DMS79 (cell line): Measurements from ENCODE around the gene ZNF253.
"Not testable (repeated sequence)": the region's sequence is repeated elsewhere in the genome, so short reads cannot be mapped to it uniquely, and the experiment has no call there.

Experiments used
- DNase-seq: peaks from one replicate; lab custom pipeline; 2025; lab: John Stamatoyannopoulos, UW

Gene ZNF253

DNA sequence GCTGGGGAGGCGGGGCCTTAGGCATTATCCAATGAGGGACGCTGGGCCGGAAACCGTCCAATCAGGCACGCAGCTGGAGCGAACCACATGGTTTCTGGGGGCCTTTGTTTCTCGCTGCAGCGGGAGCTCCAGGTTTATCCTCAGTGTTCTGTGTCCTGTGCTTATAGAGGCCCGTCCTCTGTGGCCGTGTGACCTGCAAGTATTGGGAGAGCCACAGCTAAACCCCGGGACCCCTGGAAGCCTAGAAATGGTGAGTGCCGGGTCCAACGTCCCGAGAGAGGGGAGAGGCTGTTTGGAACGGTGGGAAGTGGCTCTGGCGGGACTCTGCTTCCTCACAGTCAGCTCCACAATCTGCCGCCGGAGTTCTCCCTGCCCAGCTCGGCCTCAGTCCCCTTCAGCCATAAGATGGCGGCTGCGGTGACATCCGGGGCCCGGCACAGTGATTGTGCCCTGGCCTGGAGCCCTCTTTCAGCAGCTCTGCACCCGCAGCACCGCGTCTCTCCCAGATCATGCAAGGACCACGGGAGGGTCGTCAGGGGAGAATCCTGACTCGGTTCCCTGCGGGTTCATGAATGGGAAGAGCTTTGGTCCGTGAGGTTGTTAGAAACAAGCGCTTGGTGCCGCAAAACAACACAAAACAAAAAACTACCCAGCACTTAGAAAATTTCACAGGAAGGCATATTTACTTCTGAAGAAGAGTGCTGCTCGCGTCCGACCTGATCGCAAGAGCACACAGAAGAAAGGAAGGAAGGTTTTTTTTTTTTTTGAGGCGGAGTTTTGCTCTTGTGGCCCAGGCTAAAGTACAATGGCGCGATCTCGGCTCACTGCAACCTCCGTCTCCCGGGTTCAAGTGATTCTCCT is at the start of gene ZNF253:
TSS of gene ZNF253 (plus strand) at position 133 of the 861 bp plus-strand sequence. CDS start at position 248, 115 bp downstream.
- peak; percentile 96 for DNase-seq

DNA sequence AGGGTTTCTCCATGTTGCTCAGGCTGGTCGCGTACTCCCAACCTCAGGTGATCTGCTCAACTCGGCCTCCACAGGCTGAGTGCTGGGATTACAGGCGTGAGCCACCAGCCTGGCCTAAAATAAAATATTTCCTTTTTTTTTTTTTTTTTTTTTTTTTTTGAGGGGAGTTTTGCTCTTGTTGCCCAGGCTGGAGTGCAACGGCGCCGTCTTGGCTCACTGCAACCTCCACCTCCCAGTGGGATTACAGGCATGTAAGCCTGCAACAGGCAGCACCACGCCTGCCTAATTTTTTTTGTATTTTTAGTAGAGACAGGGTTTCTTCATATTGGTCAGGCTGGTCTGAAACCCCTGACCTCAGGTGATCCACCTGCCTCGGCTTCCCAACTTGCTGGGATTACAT is 49.0 kb upstream of the ZNF253 start:
- no peak for DNase-seq

DNA sequence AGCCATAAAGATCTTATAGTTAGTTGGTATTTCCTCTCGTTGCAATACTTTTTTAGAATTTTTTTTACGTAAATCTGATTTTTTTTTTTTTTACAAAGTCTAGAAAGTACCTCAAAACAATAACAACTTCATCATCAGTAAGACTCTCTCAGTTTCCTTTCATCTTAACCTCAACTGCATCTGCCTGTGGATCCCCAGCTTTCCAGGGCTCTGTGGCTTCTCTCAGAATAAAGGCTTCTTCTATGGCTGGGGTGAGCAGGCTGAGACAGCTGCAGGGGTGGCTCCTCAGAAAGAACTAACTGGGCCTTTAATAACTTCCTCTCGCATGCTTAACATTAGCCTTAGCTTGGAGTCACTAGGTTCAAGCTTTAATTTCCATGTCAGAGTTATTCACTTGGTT is 48.3 kb upstream of the ZNF253 start:
- DNase-seq: no peak

DNA sequence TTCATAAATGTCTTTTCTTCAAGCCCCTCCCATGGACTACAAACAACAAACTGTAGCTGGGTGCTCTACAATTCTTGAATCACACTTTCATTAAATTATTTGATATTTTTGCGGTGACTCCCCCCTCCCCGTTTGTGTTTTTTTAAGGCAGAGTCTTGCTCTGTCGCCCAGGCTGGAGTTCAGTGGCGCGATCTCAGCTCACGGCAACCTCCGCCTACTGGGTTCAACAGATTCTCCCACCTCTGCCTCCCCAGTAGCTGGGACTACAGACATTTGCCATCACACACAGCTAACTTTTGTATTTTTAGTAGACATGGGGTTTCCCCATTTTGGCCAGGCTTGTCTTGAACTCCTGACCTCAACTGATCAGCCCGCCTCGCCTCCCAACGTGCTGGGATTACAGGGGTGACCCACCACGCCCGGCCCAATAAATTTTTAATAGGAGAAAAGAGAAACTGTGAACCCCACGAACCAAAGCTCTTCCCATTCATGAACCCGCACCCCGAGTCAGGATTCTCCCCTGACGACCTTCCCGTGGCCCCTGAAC is 44.8 kb upstream of the ZNF253 start:
- no peak for DNase-seq

DNA sequence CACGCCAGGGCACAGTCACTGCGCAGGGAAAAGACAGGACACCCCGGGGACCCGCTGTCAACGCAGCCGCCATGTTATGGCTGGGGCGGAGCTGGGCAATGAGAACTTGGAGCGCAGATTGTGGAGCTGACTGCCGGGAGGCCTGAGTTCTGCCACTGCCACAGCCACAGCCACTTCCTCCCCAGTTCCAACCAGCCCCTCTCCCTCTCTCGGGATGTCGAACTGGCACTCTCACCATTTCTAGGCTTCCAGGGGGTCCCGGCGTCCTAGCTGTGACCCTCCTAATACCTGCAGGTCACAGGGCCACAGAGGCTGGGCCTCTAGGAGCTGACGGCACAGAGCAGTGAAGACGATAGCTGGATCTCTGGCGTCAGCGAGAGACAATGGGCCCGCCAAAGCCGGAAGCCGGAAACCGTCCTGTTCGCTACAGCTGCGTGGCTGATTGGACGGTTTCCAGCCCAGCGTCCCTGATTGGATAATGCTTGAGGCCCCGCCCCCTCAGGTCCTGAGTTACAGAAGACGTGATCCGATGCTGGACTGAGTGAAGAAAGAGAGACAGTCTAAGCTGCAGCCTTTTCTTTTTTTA is 44.2 kb upstream of the ZNF253 start, which contains the start of gene ZNF506:
TSS of gene ZNF506 (minus strand) at position 385 of the 586 bp plus-strand sequence. CDS start at position 238, 147 bp downstream.
- peak; percentile 96 for DNase-seq

DNA sequence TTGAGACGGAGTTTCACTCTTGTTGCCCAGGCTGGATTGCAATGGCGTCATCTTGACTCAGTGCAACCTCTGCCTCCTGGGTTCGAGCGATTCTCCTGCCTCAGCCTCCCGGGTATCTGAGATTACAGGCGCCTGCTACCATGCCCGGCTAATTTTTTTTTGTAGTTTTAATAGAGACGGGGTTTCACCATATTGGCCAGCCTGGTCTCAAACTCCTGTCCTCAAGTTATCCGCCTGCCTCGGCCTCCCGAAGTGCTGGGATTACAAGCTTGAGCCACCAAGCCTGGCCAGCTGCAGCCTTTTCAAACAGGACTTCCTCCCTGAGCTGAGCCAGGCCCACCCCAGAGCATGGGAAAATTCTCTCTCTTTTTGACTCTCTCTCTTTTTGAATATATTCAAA is 43.7 kb upstream of the ZNF253 start:
- not testable (repeated sequence) for DNase-seq

DNA sequence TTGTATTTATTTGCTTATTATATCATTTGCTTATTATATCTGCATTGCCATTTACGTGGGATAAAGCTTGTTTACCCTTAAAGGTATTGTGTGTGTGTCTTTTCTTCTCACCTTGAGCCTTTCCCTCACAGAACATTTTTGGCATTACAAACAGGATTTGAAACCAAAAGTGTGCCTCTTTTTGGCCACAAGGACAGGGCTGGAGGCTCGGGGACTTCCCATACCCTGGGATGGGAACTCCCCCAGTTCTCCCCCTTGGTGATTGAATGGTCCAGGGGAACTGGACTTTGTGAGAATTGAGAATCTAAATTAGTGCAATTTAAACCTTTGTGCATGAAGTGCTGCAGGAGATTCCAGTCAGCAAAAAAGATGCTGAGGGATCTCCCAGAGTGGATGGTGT is 41.8 kb upstream of the ZNF253 start:
- no peak for DNase-seq

DNA sequence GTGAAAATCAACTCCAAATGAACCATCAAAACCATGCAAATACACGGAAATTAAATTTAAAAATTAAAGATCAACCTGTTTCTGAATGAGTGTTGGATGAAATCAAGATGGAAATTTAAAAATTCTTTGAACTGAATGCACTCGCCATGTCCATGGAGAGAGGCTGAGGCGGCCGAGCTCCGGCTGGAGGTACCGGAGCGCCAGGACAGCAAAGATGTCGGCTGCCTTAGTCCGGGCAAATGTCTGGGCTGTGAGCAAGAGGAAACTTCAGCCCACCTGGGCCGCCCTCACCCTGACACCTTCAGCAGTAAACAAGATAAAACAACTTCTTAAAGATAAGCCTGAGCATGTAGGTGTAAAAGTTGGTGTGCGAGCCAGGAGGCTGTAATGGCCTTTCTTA is 38.8 kb upstream of the ZNF253 start:
- DNase-seq: no peak

DNA sequence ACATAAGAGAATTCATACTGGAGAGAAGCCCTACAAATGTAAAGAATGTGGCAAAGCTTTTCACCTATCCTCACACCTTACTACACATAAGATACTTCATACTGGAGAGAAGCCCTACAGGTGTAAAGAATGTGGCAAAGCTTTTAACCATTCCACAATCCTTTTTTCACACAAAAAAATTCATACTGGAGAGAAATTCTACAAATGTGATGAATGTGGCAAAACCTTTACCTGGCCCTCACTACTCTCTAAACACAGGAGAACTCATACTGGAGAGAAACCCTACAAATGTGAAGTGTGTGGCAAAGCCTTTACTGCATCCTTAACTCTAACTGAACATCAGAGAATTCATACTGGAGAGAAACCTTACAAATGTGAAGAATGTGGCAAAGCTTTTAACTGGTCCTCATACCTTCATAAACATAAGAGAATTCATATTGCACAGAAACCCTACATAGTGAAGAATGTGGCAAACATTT is 30.1 kb upstream of the ZNF253 start:
- DNase-seq: no peak

DNA sequence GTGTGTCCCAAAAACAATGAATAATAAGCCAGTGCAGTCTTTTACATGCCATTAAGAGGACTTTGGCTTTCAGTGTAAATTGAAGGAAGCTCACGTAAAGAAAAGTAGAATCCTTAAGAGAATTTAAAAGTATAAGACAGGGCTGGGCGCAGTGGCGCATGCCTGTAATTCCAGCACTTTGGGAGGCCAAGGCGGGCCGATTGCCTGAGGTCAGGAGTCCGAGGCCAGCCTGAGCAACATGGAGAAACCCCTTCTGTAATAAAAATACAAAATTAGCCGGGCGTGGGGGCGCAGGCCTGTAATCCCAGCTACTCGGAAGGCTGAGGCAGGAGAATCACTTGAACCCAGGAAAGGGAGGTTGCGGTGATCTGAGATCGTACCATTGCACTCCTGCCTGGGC is 17.9 kb upstream of the ZNF253 start:
- no peak for DNase-seq

DNA sequence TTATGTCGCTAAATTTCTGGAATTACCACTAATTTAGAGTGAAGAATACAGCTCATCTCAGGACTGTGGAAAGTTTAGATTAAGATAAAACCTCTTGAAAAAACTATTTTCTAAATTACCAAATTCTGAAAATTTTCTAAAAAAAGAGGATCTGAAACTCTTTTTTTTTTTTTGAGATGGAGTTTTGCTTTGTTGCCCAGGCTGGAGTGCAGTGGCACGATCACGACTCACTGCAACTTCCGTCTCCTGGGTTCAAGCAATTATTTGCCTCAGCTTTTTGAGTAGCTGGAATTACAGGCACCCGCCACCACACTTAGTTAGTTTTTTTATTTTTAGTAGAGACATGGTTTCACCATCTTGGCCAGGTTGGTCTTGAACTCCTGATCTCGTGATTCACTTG is 16.6 kb upstream of the ZNF253 start:
- no peak for DNase-seq

DNA sequence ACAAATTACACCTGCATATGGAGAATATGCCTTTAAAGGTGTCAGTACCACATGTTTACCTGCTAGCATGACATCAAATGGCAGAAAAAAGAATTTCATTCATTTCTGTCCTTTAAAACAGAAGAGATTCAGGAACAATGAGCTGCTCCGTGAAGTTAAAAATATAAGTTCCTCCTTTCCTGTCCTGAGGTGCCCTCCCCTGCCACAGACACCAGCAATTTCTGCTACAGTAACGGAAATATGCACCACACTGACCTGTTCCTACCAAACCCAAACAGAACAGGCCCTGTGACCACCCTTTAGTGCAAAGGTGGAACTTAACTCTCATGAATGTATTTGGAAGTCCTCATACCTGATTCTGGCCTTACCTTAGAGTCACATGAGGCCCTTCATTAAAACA is 13.9 kb upstream of the ZNF253 start:
- not testable (repeated sequence) for DNase-seq

DNA sequence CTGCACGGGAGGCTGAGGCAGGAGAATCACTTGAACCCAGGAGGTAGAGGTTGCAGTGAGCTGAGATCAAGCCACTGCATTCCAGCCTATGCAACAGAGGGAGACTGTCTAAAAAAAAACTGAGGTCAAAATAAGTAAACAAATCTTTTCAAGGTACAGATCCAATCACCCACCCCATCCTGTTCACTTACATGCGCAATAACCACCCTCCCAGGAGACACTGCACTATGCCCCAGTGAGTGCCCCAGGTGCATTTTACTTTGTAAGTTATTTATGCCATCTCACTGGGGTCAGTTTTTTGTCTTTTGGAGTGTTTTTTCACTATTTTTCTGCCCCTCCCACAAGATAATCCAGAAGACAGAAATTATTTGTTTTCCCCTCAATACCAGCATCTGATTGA is 6.9 kb upstream of the ZNF253 start:
- DNase-seq: no peak

DNA sequence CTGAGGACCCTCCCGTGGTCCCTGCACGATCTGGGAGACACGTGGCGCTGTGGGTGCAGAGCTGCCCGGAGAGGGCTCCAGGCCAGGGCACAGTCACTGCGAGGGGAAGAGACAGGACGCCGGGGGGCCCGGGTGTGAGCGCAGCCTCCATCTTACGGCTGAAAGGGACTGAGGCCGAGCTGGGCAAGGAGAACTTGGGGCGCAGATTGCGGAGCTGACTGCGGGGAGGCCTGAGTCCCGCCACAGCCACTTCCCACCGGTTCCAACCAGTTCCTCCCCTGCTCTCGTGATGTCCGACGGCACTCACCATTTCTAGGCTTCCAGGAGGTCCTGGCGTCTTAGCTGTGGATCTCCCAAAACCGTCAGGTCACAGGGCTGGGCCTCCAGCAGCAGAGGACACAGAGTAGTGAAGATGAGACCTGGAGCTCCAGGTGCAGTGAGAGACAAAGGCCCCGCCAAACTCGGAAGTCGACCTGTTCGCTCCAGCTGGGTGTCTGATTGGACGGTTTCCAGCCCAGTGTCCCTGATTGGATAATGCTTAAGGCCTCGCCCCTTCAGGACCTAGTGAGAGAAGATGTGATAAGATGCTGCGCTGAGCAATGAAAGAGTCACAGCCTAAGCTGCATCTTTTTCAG is 4.8 kb upstream of the ZNF253 start:
- DNase-seq: no peak

DNA sequence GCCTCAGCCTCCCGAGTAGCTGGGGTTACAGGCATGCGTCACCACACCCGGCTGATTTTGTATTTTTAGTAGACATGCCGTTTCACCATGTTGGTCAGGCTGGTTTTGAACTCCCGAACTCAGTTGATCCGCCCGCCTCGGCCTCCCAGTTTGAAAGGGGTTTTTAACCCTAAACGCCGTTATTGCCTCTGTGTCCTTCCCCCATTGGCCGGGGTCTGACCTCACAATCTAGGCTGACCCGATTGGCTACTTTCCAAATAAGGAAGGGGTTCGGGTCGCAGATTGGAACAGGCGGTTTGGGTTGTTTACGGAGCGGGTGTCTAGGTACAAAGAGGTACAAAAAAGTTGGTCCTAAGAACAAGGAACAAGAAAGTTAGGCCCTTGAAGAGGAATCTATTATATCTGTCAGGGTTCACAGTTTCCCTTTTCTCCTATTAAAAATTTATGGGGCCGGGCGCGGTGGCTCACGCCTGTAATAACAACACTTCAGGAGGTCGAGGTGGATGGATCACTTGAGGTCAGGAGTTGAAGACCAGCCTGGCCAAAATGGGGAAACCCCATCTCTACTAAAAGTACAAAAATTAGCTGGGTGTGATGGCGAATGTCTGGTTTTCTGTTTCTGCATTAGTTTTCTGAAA is 1.0 kb downstream of the ZNF253 start:
- DNase-seq: peak; percentile 52

DNA sequence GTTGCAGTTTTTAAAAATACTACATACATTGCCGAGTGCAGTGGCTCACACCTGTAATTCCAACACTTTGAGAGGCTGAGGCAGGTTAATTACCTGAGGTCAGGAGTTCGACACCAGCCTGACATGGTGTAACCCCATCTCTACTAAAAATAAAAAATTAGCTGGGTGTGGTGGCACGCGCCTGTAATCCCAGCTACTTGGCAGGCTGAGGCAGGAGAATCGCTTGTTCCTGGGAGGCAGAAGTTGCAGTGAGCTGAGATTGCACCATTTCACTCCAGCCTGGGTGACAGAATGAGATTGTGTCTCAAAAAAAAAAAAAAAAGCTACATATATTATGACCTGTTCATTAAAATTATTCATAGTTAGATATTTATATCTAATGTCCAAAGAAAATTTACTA is 4.4 kb downstream of the ZNF253 start:
- not testable (repeated sequence) for DNase-seq

DNA sequence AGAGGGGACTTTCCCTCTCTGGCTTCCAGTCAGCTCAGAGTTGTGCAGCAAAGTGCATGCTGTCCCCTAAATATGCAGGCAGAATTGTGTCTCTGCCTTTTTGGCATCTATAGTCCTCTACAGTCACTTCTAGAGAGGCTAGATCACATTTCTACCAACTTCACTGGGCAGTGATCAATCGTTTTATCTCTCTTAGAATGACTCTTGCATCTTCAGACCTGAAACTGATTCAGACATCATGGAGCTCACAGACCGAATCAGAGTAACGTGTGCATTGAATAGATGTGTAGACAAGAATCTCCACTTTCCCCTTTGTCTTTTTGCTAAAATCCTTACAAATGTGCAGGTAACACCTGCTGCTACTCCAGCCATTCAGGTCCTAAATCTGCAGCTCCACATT is 6.2 kb downstream of the ZNF253 start:
- DNase-seq: no peak

DNA sequence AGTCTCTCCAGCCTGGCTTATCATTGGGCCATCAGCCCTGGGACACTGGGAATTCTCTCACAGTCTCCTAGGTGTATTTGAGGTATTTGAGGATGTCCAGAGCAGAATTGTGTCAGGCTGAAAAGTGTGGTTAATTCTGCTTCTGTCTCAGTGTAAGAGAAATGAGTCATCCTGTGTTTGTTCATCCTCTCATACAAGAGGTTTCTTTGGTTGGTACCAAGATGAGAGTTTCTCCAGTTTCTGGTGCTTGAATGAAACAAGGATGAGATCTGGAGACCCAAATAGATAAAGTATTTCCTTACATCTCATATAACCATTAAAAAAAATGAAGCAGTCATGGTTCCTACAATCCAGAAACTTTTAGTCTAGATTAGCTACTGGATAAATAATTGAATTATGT is 7.7 kb downstream of the ZNF253 start:
- DNase-seq: no peak

DNA sequence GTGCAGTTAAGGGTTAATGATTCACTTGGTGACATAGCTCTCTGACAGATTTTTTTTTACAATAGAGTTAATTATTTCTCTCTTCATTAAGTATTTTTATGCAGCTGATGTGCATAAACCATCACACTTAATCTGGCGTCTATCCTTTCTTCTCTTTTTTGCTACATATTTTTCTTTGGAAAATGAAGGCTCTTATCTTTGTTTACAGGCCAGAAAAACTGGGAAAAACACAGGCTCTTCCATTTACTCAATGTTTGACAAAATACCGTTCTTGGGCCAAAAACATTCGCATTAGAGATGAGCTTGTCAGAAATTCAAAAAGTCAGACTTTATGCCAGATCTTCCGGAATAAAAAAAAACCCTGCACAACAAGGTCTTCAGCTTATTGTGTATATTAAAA is 12.0 kb downstream of the ZNF253 start:
- DNase-seq: no peak

DNA sequence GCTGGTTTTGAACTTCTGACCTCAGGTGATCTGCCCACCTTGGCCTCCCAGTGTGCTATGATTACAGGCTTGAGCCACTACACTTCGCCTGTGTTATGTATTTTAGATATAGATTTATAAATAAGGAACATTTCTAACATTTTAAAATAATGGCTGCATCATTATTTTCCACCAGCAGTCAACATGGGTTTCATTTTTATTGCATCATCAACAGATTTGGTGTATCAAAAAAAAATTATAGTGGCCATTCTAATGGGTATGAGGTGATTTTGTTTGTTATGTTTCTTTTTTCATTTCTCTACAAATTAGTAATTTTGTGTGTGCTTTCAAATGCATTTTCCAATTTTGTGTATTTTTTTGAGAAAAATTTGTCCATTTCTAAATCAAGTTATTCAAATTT is 18.9 kb downstream of the ZNF253 start:
- DNase-seq: no peak

DNA sequence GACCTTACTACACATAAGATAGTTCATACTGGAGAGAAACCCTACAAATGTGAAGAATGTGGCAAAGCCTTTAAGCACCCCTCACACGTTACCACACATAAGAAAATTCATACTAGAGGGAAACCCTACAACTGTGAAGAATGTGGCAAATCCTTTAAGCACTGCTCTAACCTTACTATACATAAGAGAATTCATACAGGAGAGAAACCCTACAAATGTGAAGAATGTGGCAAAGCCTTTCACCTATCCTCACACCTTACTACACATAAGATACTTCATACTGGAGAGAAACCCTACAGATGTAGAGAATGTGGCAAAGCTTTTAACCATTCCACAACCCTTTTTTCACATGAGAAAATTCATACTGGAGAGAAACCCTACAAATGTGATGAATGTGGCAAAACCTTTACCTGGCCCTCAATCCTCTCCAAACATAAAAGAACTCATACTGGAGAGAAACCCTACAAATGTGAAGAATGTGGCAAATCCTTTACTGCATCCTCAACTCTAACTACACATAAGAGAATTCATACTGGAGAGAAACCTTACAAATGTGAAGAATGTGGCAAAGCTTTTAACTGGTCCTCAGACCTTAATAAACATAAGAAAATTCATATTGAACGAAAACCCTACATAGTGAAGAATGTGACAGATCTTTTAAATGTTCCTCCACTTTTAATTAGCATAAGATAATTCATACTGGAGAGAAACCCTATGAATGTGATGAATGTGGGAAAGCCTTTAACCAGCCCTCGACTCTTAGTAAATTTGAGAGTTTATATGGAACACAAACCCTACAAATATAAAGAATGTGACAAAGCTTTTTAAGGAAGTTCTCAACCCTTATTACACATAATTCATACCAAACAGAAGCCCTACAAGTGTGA is 26.6 kb downstream of the ZNF253 start:
- not testable (repeated sequence) for DNase-seq
